ENCODE data around the gene RPP21. TPM values are rescaled to one million over a fixed set of nuclear protein-coding genes. Genes with fewer than 3 reads are reported as not detected.
A peak's percentile ranks its signal among the peaks of the same experiment; 100 is the strongest.

The RPP21 gene
- total RNA-seq, 5 donors from 2014 or later (not counting 1 experiment from before 2014, with no cell fraction given) = 38.4 to 64.6 (median 56.7) TPM

GRCh38 chr6:30322527-30323501, 22.1 kb upstream of the RPP21 start:
- ChIA-PET CTCF (interaction anchor here in 1 of 2 donors (0.7 kb wide), 1 partner anchor 18 kb away, joined by 3 read pairs; no protein-coding TSS in a partner anchor), POLR2A (interaction anchor here in 1 of 2 donors (0.6 kb wide), 1 partner anchor 108 kb away, joined by 3 read pairs; no protein-coding TSS in a partner anchor)
- 50% methylated on average over 9 of the region's 20 CpGs for WGBS (ENCODE audit: insufficient coverage)
- Mint-ChIP-seq H3K36me3 (peaks cover 15% of the 10 kb centered on the region), H3K4me1 (peaks cover 79 to 90% (median 83%) of the 10 kb centered on the region in 3 donors), H3K27me3 (no peaks in the 10 kb centered on the region), H3K27ac (peak overlapping the region; percentile 67 to 70), H3K9me3 (no peaks in the 10 kb centered on the region), H3K4me3 (peak overlapping the region; percentile 31 to 43 (median 34))
- no peak for ATAC-seq (replicated peaks in 1 of 4)
- Histone ChIP-seq H3K27ac (ENCODE audit: low read length) (peak overlapping the region; percentile 50), H3K27me3 (replicated peaks in 1 of 2; ENCODE audit: control insufficient read depth in 2 of 2, extremely low read depth in 1 of 2, insufficient read depth in 2 of 2, low read length in 1 of 2) (no peaks in the 10 kb centered on the region), H3K36me3 (ENCODE audit: control insufficient read depth in 2 of 2, extremely low read depth in 1 of 2, insufficient read depth in 1 of 2, low read length in 1 of 2) (peaks cover 0 to 5% of the 10 kb centered on the region in 2 donors), H3K4me1 (ENCODE audit: control insufficient read depth in 1 of 2, extremely low read depth in 1 of 2, insufficient read depth in 2 of 2, low read length in 2 of 2) (peaks cover 32 to 52% of the 10 kb centered on the region in 2 experiments), H3K9me3 (no peaks in the 10 kb centered on the region), H3K4me3 (ENCODE audit: control insufficient read depth in 1 of 2, extremely low read depth in 1 of 2, low read length in 1 of 2) (no peak overlapping the region)
- no peak for DNase-seq

- ATAC-seq (replicated peaks in 1 of 4) = no peak
- Histone ChIP-seq H3K9me3 (no peaks in the 10 kb centered on the region), H3K27me3 (replicated peaks in 1 of 2; ENCODE audit: control insufficient read depth in 2 of 2, extremely low read depth in 1 of 2, insufficient read depth in 2 of 2, low read length in 1 of 2) (no peaks in the 10 kb centered on the region), H3K27ac (ENCODE audit: low read length) (peak overlapping the region; percentile 17), H3K4me1 (ENCODE audit: control insufficient read depth in 1 of 2, extremely low read depth in 1 of 2, insufficient read depth in 2 of 2, low read length in 2 of 2) (peaks cover 24 to 44% of the 10 kb centered on the region in 2 experiments), H3K4me3 (ENCODE audit: control insufficient read depth in 1 of 2, extremely low read depth in 1 of 2, low read length in 1 of 2) (no peak overlapping the region), H3K36me3 (ENCODE audit: control insufficient read depth in 2 of 2, extremely low read depth in 1 of 2, insufficient read depth in 1 of 2, low read length in 1 of 2) (peaks cover 0 to 4% of the 10 kb centered on the region in 2 donors)
- Mint-ChIP-seq H3K4me1 (peaks cover 78 to 91% (median 81%) of the 10 kb centered on the region in 3 donors), H3K9me3 (no peaks in the 10 kb centered on the region), H3K4me3 (peak overlapping the region in 2 of 3 donors; percentile 94 to 95), H3K36me3 (peaks cover 11% of the 10 kb centered on the region), H3K27me3 (no peaks in the 10 kb centered on the region), H3K27ac (peak overlapping the region; percentile 19 to 58)
- CTCF ChIA-PET = no interaction called here
- POLR2A ChIA-PET = interaction anchor here (0.6 kb wide), 2 partner anchors 15 to 76 kb away, joined by 5 to 6 read pairs; no protein-coding TSS in a partner anchor
- WGBS (ENCODE audit: insufficient coverage) = no CpG with 5 or more reads among the region's 1 CpG
- no peak for DNase-seq
These were observed 21.1 kb upstream of the RPP21 start for GRCh38 chr6:30323806-30324205.

DNA sequence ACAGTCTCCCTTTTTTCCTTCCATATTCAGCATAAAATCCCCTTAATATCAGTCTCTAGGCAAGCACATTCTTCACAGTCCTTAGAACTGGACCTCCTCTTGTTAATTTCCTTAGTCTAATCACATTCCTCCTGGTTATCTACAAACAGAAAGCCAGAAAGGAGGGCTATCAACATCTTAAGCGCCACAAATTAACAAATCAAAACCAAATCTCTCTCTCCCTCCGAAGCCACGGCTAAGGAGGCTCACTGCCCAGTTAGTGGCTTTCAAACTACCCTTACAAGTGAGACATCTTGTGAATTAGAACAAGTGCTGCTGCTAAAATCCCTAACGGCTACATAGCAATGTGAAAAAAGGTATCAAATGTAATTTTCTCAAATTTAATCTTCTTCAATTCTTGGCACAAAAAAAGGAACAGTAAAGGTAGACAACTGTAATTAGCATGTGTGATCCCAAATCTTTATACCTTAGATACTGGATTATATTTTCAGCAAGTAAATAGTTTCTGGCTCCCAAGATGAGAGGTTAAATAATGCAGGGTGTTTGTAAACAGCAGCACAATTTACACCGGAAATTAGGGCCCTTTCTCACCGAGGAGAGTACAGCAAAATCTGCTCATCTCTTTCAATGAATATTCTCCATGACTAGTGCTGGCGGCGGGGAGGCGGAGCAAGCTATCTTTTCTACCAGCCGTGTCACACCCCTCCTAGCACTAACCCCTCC, 19.6 kb upstream of the RPP21 start:
- Histone ChIP-seq H3K36me3 (ENCODE audit: control insufficient read depth in 2 of 2, extremely low read depth in 1 of 2, insufficient read depth in 1 of 2, low read length in 1 of 2) (peaks cover 0 to 12% of the 10 kb centered on the region in 2 donors), H3K4me1 (ENCODE audit: control insufficient read depth in 1 of 2, extremely low read depth in 1 of 2, insufficient read depth in 2 of 2, low read length in 2 of 2) (peaks cover 24 to 39% of the 10 kb centered on the region in 2 experiments), H3K9me3 (no peaks in the 10 kb centered on the region), H3K27ac (ENCODE audit: low read length) (peak overlapping the region; percentile 94), H3K4me3 (ENCODE audit: control insufficient read depth in 1 of 2, extremely low read depth in 1 of 2, low read length in 1 of 2) (peak overlapping the region; percentile 86 to 94), H3K27me3 (replicated peaks in 1 of 2; ENCODE audit: control insufficient read depth in 2 of 2, extremely low read depth in 1 of 2, insufficient read depth in 2 of 2, low read length in 1 of 2) (no peaks in the 10 kb centered on the region)
- POLR2A ChIA-PET = interaction anchor here in 1 of 2 donors (1.1 to 1.4 kb wide), 3 partner anchors 111 to 232 kb away, joined by 4 to 7 read pairs (median 5); partner anchors contain the start of genes PRR3 and TRIM26
- DNase-seq = peak in 33 of 35 experiments; percentile 64 to 90 (median 82)
- WGBS (ENCODE audit: insufficient coverage) = 6% methylated on average over 9 of the region's 10 CpGs
- CTCF ChIA-PET = interaction anchor here in 1 of 2 donors (0.9 to 1.3 kb wide), 2 partner anchors 107 to 109 kb away, joined by 4 to 5 read pairs; no protein-coding TSS in a partner anchor
- Mint-ChIP-seq H3K4me1 (peaks cover 68 to 85% (median 74%) of the 10 kb centered on the region in 3 donors), H3K27ac (peak overlapping the region; percentile 96 to 97), H3K4me3 (peak overlapping the region; percentile 91 to 95 (median 94)), H3K27me3 (no peaks in the 10 kb centered on the region), H3K36me3 (peaks cover 16% of the 10 kb centered on the region), H3K9me3 (no peaks in the 10 kb centered on the region)
- ATAC-seq (replicated peaks in 1 of 4) = peak; percentile 50 to 61 (median 58)

DNA sequence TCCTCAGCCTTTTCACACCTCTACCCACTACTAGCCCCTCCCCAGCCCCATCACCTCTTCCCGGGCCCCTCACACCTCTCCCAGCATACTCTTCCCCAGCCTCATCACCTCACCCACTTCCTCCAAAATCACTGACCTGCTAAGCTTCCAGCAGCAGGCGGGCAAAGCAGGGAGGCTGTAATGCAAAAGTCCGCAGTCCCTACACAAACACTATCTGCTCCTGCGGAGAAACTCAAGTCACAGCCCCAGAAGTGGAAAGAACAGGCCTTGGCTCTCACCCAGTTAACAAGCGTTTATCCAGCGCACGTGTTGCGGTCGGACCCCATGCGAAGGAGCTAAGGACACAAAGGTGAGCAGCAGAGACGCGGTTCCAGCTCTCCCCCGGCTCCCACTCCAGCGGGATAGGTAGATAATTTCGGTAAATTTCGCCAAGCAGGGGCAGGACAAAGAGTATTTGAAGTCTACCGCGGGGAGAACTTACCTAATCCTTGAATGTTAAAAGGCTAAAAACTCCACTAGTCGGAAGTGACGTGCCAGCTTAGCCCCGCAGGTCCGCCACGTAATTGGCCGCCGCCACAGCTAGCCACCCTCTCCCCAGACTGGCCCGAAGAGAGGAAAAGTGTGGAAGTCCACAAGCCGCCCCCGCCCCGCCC, 19.0 kb upstream of the RPP21 start:
- 0% methylated on average over 27 of the region's 29 CpGs for WGBS (ENCODE audit: insufficient coverage)
- peaks cover 63 to 80% (median 67%) of the 10 kb centered on the region in 3 donors for H3K4me1 Mint-ChIP-seq
- CTCF ChIA-PET = interaction anchor here in 1 of 2 donors (0.9 to 1.3 kb wide), 2 partner anchors 107 to 110 kb away, joined by 4 to 5 read pairs; no protein-coding TSS in a partner anchor

GRCh38 chr6:30326526-30327231, 18.3 kb upstream of the RPP21 start, which contains the start of gene TRIM39:
TSS of gene TRIM39 (plus strand) at chr6:30326927. CDS start at chr6:30329318, 2,391 bp downstream.
- ChIA-PET CTCF (interaction anchor here in 1 of 2 donors (1.3 kb wide), 1 partner anchor 111 kb away, joined by 5 read pairs; no protein-coding TSS in a partner anchor), POLR2A (interaction anchor here in 1 of 2 donors (0.8 to 1.4 kb wide), 5 partner anchors 10 to 231 kb away, joined by 3 to 7 read pairs (median 5); partner anchors contain the start of genes PRR3 and TRIM26)
- Histone ChIP-seq H3K27ac (ENCODE audit: low read length) (peak within 1 kb of the TSS; percentile 94), H3K36me3 (ENCODE audit: control insufficient read depth in 2 of 2, extremely low read depth in 1 of 2, insufficient read depth in 1 of 2, low read length in 1 of 2) (peaks cover 6 to 25% of the 10 kb centered on the region in 2 donors), H3K27me3 (replicated peaks in 1 of 2; ENCODE audit: control insufficient read depth in 2 of 2, extremely low read depth in 1 of 2, insufficient read depth in 2 of 2, low read length in 1 of 2) (no peaks in the 10 kb centered on the region), H3K4me1 (ENCODE audit: control insufficient read depth in 1 of 2, extremely low read depth in 1 of 2, insufficient read depth in 2 of 2, low read length in 2 of 2) (peaks cover 21 to 35% of the 10 kb centered on the region in 2 experiments), H3K9me3 (no peaks in the 10 kb centered on the region), H3K4me3 (ENCODE audit: control insufficient read depth in 1 of 2, extremely low read depth in 1 of 2, low read length in 1 of 2) (peak within 1 kb of the TSS; percentile 86 to 94)
- Mint-ChIP-seq H3K27ac (peak within 1 kb of the TSS; percentile 97), H3K27me3 (no peaks in the 10 kb centered on the region), H3K9me3 (no peaks in the 10 kb centered on the region), H3K4me1 (peaks cover 58 to 76% (median 61%) of the 10 kb centered on the region in 3 donors), H3K36me3 (peaks cover 22% of the 10 kb centered on the region), H3K4me3 (peak within 1 kb of the TSS; percentile 94 to 98 (median 95))
- ATAC-seq (replicated peaks in 1 of 4) = peak; percentile 73 to 84 (median 82)
- peak; percentile 83 to 94 (median 88) for DNase-seq
- under 1% methylated on average over 82 of the region's 90 CpGs for WGBS (ENCODE audit: insufficient coverage)

More for the DNA sequence above, 19.0 kb upstream of the RPP21 start:
- Histone ChIP-seq H3K27ac (ENCODE audit: low read length) (peak overlapping the region; percentile 94), H3K36me3 (ENCODE audit: control insufficient read depth in 2 of 2, extremely low read depth in 1 of 2, insufficient read depth in 1 of 2, low read length in 1 of 2) (peaks cover 6 to 19% of the 10 kb centered on the region in 2 donors), H3K9me3 (no peaks in the 10 kb centered on the region), H3K27me3 (replicated peaks in 1 of 2; ENCODE audit: control insufficient read depth in 2 of 2, extremely low read depth in 1 of 2, insufficient read depth in 2 of 2, low read length in 1 of 2) (no peaks in the 10 kb centered on the region), H3K4me1 (ENCODE audit: control insufficient read depth in 1 of 2, extremely low read depth in 1 of 2, insufficient read depth in 2 of 2, low read length in 2 of 2) (peaks cover 23 to 35% of the 10 kb centered on the region in 2 experiments), H3K4me3 (ENCODE audit: control insufficient read depth in 1 of 2, extremely low read depth in 1 of 2, low read length in 1 of 2) (peak overlapping the region; percentile 86 to 94)
- POLR2A ChIA-PET = interaction anchor here in 1 of 2 donors (0.6 to 1.4 kb wide), 6 partner anchors 9 to 231 kb away, joined by 3 to 7 read pairs (median 4); partner anchors contain the start of genes PRR3 and TRIM26
- ATAC-seq (replicated peaks in 1 of 4) (peak; percentile 54 to 64 (median 61)), DNase-seq (peak in 34 of 35 experiments; percentile 38 to 86 (median 65))
- Mint-ChIP-seq H3K36me3 (peaks cover 18% of the 10 kb centered on the region), H3K4me3 (peak overlapping the region; percentile 91 to 95 (median 94)), H3K27ac (peak overlapping the region; percentile 96 to 97), H3K27me3 (no peaks in the 10 kb centered on the region), H3K9me3 (no peaks in the 10 kb centered on the region)
